HEK293 (cell line): Measurements from ENCODE around the gene LTC4S.

Experiments
- CTCF ChIP-seq: fragments of 450-650 bp; formaldehyde crosslinking; IDR thresholded peaks from 2 replicates; pipeline ENCODE4 v1.5.1; 2016; ENCODE audit warnings: missing biosample characterization, missing genetic modification characterization
- ZFHX2 ChIP-seq: fragments of 450-650 bp; formaldehyde crosslinking; conservative IDR thresholded peaks from 2 replicates; pipeline ENCODE4 v1.5.1; 2016; ENCODE audit warnings: missing biosample characterization, missing genetic modification characterization
- ZNF391 ChIP-seq: fragments of 450-650 bp; formaldehyde crosslinking; IDR thresholded peaks from 2 replicates; pipeline ENCODE4 v1.5.1; 2016; ENCODE audit warnings: low read depth, missing biosample characterization, missing genetic modification characterization, borderline replicate concordance
- ZNF510 ChIP-seq: fragments of 450-650 bp; formaldehyde crosslinking; IDR thresholded peaks from 2 replicates; pipeline ENCODE4 v1.5.1; 2018; ENCODE audit warnings: mild to moderate bottlenecking, missing genetic modification characterization, missing biosample characterization; ENCODE audit not compliant: insufficient replicate concordance
- ZNF548 ChIP-seq: fragments of 450-650 bp; formaldehyde crosslinking; IDR thresholded peaks from 2 replicates; pipeline ENCODE4 v1.5.1; 2016; ENCODE audit warnings: missing biosample characterization, missing genetic modification characterization
- ZNF600 ChIP-seq: fragments of 450-650 bp; formaldehyde crosslinking; IDR thresholded peaks from 2 replicates; pipeline ENCODE4 v1.5.1; 2016; ENCODE audit warnings: missing biosample characterization, missing genetic modification characterization
- ZNF610 ChIP-seq: fragments of 450-650 bp; formaldehyde crosslinking; IDR thresholded peaks from 2 replicates; pipeline ENCODE4 v1.5.1; 2016; ENCODE audit warnings: missing biosample characterization, missing genetic modification characterization, borderline replicate concordance
- TF ChIP-seq, protein P1 (sequence below): fragments of 450-650 bp; formaldehyde crosslinking; IDR thresholded peaks from 2 replicates; pipeline ENCODE4 v1.5.1; 2017; ENCODE audit warnings: missing biosample characterization, missing genetic modification characterization

GRCh38 chr5:179781846-179782245 lies 11.9 kb upstream of the LTC4S start:
- TF ChIP-seq CTCF (no peak), ZNF510 (no peak), ZNF391 (tag by site-specific recombination) (no peak), ZNF610 (tag by site-specific recombination) (no peak), ZFHX2 (tag by site-specific recombination) (no peak), ZNF600 (no peak), ZNF548 (tag by site-specific recombination) (no peak)
- TF ChIP-seq, protein P1, sequence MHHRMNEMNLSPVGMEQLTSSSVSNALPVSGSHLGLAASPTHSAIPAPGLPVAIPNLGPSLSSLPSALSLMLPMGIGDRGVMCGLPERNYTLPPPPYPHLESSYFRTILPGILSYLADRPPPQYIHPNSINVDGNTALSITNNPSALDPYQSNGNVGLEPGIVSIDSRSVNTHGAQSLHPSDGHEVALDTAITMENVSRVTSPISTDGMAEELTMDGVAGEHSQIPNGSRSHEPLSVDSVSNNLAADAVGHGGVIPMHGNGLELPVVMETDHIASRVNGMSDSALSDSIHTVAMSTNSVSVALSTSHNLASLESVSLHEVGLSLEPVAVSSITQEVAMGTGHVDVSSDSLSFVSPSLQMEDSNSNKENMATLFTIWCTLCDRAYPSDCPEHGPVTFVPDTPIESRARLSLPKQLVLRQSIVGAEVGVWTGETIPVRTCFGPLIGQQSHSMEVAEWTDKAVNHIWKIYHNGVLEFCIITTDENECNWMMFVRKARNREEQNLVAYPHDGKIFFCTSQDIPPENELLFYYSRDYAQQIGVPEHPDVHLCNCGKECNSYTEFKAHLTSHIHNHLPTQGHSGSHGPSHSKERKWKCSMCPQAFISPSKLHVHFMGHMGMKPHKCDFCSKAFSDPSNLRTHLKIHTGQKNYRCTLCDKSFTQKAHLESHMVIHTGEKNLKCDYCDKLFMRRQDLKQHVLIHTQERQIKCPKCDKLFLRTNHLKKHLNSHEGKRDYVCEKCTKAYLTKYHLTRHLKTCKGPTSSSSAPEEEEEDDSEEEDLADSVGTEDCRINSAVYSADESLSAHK, result no peak
